Measurements from ENCODE around the gene PGLYRP2.

The PGLYRP2 gene

GRCh38 chr19:15453906-15454860, 25.1 kb downstream of the PGLYRP2 start:
- no peak for DNase-seq

GRCh38 chr19:15453091-15453578, 26.2 kb downstream of the PGLYRP2 start:
- DNase-seq = no peak

DNA sequence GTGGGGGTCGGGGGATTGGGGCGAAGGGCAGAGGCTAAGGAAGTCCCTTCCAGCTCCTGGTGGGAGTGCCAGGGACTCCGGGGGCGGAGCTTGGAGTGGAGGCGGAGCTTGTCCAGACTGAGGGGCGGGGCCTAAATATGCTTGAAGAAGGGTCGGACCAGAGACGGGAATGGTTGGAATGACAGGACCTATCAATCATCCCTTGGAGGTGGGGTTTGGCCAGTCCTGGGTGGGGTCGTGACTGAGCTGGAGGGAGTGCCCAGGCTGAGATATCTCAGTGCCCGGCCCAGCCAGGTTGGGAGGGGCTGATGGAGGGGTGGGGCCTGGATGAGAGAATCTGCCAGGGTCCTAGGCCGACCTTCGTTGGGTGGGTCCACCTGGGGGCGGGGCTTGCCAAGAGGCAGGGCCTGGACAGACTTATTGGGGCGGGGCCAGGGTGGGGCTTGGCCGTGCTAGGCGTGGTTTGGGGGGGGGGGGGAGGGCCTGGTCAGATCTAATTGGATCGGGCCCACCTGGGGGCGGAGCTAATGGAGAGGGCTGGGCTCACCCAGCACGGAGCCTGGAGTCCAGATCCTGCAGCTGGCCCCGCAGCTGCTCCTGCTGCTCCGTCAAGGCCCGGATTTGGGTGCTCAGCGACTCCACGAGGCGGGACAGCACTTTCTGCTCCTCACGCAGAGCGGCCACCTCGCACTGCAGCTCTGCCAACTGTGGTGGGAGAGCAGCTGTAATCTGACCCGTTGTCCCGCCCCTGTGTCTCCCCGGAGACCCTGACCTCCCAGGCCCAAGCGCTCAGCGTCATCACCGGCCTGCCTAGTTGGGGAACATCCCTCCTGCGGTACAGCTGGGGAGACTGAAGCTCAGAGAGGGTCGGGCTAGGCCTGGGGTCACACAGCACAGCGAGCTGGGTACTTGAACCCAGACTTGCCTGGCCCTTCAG, 26.9 kb downstream of the PGLYRP2 start:
- DNase-seq = no peak

- no peak for DNase-seq
These were observed 28.8 kb downstream of the PGLYRP2 start for GRCh38 chr19:15450528-15450890.

DNA sequence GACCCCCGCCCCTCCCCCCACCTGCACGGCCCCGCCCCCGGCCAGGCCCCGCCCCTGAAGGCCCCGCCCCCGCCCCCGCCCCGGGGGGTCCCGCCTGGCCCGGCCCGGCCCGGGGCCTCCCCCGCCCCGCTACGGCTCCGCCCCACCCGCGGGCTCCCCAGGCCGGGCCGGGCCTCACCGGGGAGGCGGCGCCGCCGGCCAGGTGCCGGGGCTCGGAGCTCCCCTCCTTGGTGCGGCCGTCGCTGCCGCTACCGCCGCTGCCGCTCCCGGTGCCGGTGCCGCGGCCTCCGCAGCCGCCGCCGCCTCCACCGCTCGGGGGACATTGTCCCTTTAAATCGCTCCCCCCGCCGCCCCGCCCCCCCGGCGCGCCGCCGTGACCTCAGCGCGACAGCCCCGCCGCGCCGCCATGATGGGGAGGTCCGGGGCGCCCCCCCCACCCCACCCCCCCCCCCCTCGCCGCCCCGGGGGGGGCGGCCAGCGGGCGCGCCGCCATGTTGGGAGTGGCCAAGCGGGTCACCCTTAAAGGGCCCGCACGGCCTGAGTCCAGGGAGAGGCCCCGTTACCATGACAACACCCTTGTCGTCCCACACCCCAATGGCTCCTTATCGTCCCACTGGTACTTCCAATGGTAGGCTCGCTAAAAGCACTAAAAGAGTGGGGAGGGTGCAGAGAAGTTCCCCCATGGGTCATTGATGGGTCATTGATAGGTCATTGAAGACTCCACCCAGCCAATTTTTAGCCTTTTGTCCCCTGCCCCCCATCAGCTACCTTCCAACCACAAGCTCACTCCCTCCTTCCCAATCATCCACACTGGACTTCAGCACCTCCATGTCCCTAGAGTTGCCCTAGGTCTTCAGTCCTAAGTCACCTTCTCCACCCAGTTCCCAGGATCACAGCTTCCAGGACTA, 29.4 kb downstream of the PGLYRP2 start, which contains the start of gene WIZ:
WIZ (minus strand) TSS at position 337 of the 908 bp plus-strand sequence. CDS start 1,649 bp downstream, outside the sequence.
- DNase-seq = peak; percentile 85

- DNase-seq = peak; percentile 27
These were observed 30.3 kb downstream of the PGLYRP2 start for GRCh38 chr19:15448778-15449619.

DNA sequence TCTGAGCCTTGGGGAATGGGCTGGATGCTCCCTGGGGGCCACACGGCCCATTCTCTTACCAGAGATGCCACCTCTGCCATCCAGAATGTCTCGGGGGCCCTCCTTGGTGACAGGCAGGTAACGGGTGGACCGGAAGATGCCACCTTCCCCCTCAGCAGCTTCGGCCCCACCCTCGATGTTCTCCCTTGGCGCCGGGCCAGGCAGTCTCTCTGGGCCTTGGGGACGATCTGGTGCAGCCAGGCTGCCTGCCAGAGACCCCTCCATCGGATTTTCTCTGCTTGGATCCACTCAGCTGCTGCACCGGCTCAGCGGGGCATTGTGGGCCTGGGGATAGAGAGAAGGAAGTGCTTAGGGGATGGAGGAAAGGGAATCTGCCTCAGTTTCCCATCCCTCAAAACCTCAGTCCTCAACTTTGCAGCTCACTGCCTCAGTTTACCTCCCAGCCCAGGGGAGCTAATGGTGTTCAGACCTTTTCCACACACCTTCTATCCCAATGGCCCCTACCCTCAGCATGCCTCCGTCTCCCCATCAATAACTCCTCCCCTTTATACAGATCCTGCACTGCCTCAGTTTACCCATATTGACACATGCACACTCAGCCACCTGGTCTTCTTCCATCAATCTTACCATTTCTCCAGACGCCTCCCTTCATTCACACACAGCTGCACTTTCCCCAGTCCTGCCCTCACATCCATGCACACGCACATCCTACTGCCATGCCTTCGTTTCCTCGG, 31.1 kb downstream of the PGLYRP2 start:
- no peak for DNase-seq

- no peak for DNase-seq
These were observed 32.2 kb downstream of the PGLYRP2 start for GRCh38 chr19:15447057-15447456.

DNA sequence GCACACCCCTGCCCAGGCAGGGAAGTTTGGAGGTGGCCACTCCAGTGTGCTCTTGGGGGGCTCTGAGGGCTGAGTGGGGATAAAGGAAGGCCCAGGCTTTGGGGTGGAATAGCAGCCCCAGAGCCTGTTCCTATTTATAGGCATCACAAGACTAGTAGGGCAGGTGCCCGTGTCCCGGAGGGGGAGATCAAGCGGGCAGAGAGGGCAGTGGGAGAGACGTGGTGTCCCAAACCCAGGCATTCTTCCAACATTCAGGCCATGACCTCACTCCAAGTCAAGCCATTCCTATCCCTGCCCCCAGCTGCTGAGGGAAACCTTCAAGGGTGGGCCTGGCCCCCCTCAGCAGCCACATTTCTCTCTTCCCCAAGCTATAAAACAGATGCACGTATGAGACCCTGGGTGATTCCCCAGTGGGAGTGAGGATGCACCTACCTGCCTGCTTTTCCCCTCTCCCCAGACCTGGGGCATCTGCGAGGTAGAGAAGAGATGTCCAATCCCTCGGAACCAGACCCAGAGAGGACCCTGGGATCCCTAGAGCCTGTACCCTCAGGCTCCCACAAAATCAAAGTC, 33.4 kb downstream of the PGLYRP2 start:
- no peak for DNase-seq

GRCh38 chr19:15445227-15445605, 34.1 kb downstream of the PGLYRP2 start:
- DNase-seq = no peak

DNA sequence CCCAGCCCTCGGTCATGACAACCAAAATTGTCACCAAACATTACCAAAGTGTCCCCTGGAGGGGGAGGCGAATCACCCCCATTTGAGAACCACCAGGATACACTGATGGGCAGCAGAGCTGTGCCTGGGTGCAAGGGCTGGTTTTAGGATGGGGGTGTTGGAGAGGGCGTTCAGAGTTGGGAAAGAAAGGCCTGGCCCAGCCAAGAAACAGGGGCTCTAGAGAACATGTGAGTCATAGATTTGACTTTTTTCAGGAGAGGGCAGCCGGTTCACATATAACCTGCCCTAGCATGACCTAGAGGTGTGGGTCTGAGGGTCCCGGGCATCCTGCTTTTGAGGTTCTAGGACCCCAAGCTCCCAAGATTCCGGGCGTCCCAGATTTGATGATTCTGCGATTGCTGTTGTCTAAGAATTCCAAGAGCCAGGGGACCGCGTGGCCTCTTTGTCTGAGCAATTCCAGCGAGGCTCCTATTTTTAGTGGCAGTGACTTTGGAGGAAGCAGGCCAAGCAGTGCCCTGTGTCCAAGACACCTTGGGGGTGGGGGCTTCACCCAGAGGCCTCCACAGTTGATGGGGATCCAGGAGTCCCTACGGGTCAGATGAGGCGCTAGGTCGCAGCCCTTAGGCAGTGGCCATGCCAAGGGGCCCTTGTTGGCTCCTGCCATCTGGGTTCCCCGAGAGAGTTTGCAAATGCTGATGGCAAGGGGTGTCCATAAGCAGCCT, 34.6 kb downstream of the PGLYRP2 start:
- DNase-seq = no peak

- no peak for DNase-seq
These were observed 35.5 kb downstream of the PGLYRP2 start for GRCh38 chr19:15443838-15444237.

DNA sequence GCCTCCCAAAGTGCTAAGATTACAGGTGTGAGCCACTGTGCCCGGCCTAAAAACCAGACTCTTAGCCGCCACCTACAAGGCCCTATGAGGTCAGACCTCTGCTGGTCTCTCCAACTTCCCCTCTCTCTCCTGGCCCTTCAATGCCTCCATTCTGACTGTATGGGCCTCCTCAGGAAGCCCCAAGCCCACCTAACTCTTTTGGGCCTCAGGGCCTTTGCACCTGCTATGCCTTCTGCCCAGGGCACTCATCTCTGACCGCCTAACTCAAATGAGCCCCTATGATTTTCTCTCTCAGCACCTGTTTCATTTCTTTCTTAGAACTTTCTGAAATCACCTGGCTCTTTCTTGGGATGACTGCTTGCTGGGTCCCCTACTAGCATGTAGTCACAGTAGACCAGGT, 36.0 kb downstream of the PGLYRP2 start:
- no peak for DNase-seq

- no peak for DNase-seq
These were observed 37.0 kb downstream of the PGLYRP2 start for GRCh38 chr19:15442142-15442920.

- DNase-seq = no peak
These were observed 38.0 kb downstream of the PGLYRP2 start for GRCh38 chr19:15441317-15441716.

DNA sequence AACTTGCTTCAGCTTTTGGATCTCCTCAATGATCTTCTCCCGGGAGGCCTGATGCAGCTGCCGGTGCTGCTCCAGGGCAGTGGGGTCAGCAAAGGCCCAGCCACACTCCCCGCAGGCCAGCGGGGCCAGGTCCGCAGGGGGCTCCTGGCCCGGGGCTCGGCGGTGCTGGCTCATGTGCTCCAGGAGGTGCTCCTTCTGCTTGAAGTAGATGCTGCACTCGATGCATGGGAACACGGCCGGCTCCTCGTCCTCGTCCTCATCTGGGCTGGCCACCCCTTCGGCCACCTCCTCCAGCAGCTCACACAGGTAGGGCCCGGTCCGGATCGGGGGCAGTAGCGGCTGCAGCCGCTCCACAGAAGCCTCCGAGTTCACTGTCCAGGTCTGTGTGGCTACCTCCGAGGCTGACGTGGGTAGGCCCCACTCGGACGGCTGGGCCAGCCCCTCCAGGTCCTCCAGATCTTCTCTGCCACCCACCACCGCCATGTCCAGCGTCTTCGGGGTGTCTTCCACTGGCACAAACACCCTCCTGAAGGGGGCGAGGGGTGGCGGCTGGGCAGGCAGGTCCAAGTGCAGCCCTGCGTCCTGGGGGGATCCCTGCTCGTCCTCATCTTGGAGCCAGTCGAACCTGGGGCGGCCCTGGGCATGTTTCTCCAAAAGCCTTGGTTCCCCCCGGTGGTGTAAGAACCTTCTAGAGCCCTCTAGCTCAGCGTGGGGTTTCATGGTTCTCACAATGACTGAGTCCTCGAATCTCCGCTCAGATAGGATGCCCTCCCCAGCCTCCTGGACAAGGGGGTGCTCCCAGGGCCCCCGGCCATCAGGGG, 39.3 kb downstream of the PGLYRP2 start:
- no peak for DNase-seq

DNA sequence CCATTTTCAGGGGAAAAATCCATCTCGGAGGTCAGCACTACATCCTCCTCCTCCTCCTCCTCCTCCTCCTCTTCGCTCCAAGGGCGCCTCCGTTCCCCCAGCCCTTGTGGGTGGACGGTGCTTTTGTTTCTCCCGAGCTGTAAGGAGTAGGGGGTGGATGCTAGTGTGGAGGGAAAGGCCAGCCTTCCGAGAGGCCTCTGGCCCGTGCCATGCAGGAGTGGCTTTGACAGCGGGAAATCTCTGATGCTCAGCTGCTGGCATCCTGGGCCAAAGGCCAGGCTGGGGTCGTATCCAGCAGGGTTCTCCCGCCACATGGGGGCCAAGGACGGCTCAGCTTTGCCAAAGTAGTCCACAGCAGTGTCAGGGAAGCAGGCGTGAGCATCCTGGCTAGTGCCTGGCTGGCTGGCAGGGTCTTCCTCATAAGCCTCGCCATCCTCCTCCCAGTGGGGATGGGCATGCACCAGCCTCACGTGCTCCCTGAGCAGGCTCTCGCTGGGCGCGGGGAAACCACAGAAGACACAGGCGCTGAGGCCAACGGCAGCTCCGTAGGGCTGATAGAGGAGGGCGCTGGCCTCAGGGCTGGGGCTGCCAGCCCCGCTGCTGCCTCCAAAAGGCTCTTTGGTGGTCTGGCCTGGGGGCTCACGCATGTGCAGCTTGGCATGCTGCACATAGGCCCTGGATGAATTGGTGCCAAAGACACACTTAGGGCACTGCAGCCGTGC, 40.1 kb downstream of the PGLYRP2 start:
- DNase-seq = no peak

Data from RPMI8226 (cell line).